HG02970 (cell line): Measurements from ENCODE around the gene TMEM125.
A peak's percentile ranks its signal among the peaks of the same experiment; 100 is the strongest.

Experiments
- ATAC-seq: cut with Tn5 transposase; IDR thresholded peaks from one replicate; pipeline ENCODE4 v1.9.1; 2021; ENCODE audit warnings: mild to moderate bottlenecking, moderate library complexity, moderate number of reproducible peaks; ENCODE audit not compliant: unreplicated experiment, low FRiP score

Gene TMEM125

GRCh38 chr1:43269627-43270375, at the start of gene TMEM125:
TMEM125 (plus strand) TSS chr1:43269983; CDS start chr1:43272723, 2,740 bp downstream.
- ATAC-seq: no peak

- ATAC-seq: peak; percentile 53
Observed at GRCh38 chr1:43220905-43221778, 48.6 kb upstream of the TMEM125 start.

- ATAC-seq: no peak
Observed at GRCh38 chr1:43221797-43222196, 48.0 kb upstream of the TMEM125 start.

- no peak for ATAC-seq
Observed at GRCh38 chr1:43222879-43223278, 46.9 kb upstream of the TMEM125 start.

GRCh38 chr1:43225168-43225567, 44.6 kb upstream of the TMEM125 start:
- ATAC-seq: no peak

- no peak for ATAC-seq
Observed at GRCh38 chr1:43227143-43227764, 42.5 kb upstream of the TMEM125 start.

- ATAC-seq: no peak
Observed at GRCh38 chr1:43229826-43230780, 39.7 kb upstream of the TMEM125 start.

- ATAC-seq: no peak
Observed at GRCh38 chr1:43232074-43232473, 37.7 kb upstream of the TMEM125 start.

GRCh38 chr1:43232482-43232881, 37.3 kb upstream of the TMEM125 start:
- ATAC-seq: no peak

- no peak for ATAC-seq
Observed at GRCh38 chr1:43233631-43234030, 36.2 kb upstream of the TMEM125 start.

GRCh38 chr1:43234267-43234666, 35.5 kb upstream of the TMEM125 start:
- no peak for ATAC-seq

- ATAC-seq: no peak
Observed at GRCh38 chr1:43235040-43235439, 34.7 kb upstream of the TMEM125 start.

- no peak for ATAC-seq
Observed at GRCh38 chr1:43235451-43236121, 34.2 kb upstream of the TMEM125 start.

- ATAC-seq: no peak
Observed at GRCh38 chr1:43237121-43237520, 32.7 kb upstream of the TMEM125 start.

- no peak for ATAC-seq
Observed at GRCh38 chr1:43238085-43238484, 31.7 kb upstream of the TMEM125 start.

- no peak for ATAC-seq
Observed at GRCh38 chr1:43238991-43239469, 30.8 kb upstream of the TMEM125 start.

GRCh38 chr1:43239484-43239883, 30.3 kb upstream of the TMEM125 start:
- no peak for ATAC-seq

GRCh38 chr1:43241413-43241836, 28.4 kb upstream of the TMEM125 start:
- ATAC-seq: no peak

GRCh38 chr1:43243299-43243698, 26.5 kb upstream of the TMEM125 start:
- no peak for ATAC-seq
